Activated CD8-positive, alpha-beta memory T cell treated with anti-CD3 and anti-CD28 coated beads, Interleukin-2, amount 10 ng/mL, durations not matched to agents 7 days and 5 days (primary cell): ENCODE measurements around the gene DISP2. TPM values are rescaled to one million over a fixed set of nuclear protein-coding genes. Genes with fewer than 3 reads are reported as not detected.

Experiments used
- ATAC-seq: fragments of 150-1000 bp; cut with Tn5 transposase; one replicate; pipeline ENCODE4 v1.10.0; 2021; ENCODE audit warnings: moderate library complexity
- CTCF ChIA-PET: fragments of 350-600 bp; sonication (Branson Sonifier 250); formaldehyde crosslinking; loops from one replicate; lab custom pipeline; 2021; ENCODE audit warnings: antibody characterized with exemption; lab: Charles Lee
- DNase-seq: peaks from one replicate; pipeline ENCODE4 v3.0.0-alpha.2; 2020
- H3K27ac Mint-ChIP-seq: one replicate; pipeline ENCODE4 v1.8.0; 2021; ENCODE audit warnings: mild to moderate bottlenecking, mixed read lengths
- H3K27me3 Mint-ChIP-seq: one replicate; pipeline ENCODE4 v1.8.0; 2021; ENCODE audit warnings: mixed read lengths
- H3K36me3 Mint-ChIP-seq: one replicate; pipeline ENCODE4 v1.8.0; 2021; ENCODE audit warnings: mild to moderate bottlenecking, mixed read lengths
- H3K4me1 Mint-ChIP-seq: one replicate; pipeline ENCODE4 v1.8.0; 2021; ENCODE audit warnings: mixed read lengths
- H3K4me3 Mint-ChIP-seq: one replicate; pipeline ENCODE4 v1.8.0; 2021; ENCODE audit warnings: mild to moderate bottlenecking, moderate library complexity, mixed read lengths
- H3K9me3 Mint-ChIP-seq: one replicate; pipeline ENCODE4 v1.8.0; 2022; ENCODE audit warnings: low read depth, mixed read lengths
- total RNA-seq, 2 experiments: library from RNA; stranded (reverse); gene quantifications; one replicate each; pipeline ENCODE4 v1.2.3, GENCODE V29; 2021

The DISP2 gene
- total RNA-seq, 2 experiments from 2014 or later, result 0.23 to 0.37 TPM

DNA sequence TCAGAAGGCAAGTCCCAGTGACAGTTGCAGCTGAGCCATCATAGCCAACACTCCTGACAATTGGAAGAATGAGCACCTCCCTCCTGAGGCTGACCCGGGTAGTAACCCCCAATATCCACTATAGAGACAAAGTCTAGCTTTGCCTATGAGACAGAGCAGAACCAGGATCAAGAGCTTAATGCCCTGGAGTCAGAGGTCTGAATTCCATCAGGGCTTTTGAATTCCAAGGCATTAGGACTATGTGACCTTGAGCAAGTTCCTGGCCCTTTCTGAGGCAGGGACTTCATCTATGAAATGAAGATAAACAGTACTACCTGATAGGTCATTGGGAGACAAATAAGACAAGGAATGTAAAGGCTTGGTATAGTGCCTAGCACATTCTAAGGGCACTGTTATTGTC is 37.6 kb upstream of the DISP2 start:
- Mint-ChIP-seq H3K36me3 (no peaks in the 10 kb centered on the region), H3K27me3 (peaks cover 23% of the 10 kb centered on the region), H3K9me3 (no peaks in the 10 kb centered on the region), H3K4me1 (peaks cover 26% of the 10 kb centered on the region), H3K27ac (no peak overlapping the region), H3K4me3 (no peak overlapping the region)
- CTCF ChIA-PET, result interaction anchor here (1.7 to 17.8 kb wide), 8 partner anchors 8 to 103 kb away, joined by 3 to 317 read pairs (median 10); partner anchors contain the start of genes CCDC9B and PLCB2
- no peak for ATAC-seq
- DNase-seq, result no peak

DNA sequence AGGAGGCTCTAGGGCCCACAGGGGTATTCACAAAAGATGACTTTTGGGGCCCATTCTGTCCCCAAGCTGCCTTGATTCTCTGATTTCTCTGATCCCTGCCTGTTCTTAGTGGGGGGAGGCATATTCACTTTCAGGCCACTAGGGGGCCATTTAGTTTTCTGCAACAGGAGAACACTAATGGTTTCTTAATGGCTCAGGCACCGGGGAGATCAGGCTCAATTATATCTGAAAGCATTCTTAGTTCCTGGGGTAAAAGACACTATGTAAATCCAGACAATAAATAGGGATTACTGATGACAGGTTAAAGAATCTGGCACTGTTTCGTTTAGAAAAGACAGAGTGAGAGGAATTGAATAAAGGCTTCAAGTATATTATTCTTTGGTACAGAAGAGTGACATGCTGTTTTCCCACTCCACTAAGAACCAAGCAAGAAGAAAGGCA is 37.1 kb upstream of the DISP2 start:
- CTCF ChIA-PET, result interaction anchor here (1.0 to 17.8 kb wide), 13 partner anchors 8 to 273 kb away, joined by 3 to 317 read pairs (median 8); partner anchors contain the start of genes CCDC9B and PLCB2
- H3K9me3 Mint-ChIP-seq, result no peaks in the 10 kb centered on the region
- H3K27ac Mint-ChIP-seq, result no peak overlapping the region
- peaks cover 26% of the 10 kb centered on the region for H3K4me1 Mint-ChIP-seq
- H3K27me3 Mint-ChIP-seq, result peaks cover 22% of the 10 kb centered on the region
- peak; percentile 75 for DNase-seq
- peaks cover under 1% of the 10 kb centered on the region for H3K36me3 Mint-ChIP-seq
- peak; percentile 24 for ATAC-seq
- no peak overlapping the region for H3K4me3 Mint-ChIP-seq

DNA sequence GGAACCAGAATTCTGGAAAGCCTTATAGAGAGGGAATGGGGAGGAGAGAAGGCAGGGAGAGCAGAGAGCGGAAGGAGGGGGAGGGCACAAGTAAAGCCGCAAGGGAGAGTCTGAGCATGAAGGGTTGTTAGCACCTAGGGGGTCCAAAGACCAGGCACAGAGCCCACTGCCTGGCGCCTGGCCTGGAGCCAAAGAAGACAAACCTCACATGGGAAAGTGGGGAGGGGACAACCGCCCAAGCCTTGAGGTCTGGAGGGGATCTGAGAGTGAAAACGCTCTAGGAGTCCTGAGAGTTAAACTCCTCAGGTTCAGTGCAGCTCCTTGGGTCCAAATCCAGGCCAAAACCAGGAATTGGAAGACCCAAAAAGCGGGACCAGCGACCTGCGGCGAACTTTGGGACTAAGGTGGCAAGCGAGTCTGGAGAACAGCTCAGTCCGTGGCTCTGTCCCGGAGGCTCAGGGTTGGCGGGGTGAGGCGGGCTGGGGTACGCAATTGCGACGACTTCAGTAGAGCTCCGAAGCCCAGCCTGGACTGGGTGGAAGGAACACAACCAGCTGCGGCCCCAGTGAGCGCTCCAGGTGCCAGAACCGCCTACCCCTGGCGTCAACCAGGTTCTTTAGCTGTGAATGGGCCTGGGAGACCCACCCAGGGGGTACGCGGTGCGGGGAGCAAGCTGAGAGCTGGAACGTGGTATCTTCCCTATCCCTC is 35.3 kb upstream of the DISP2 start:
- H3K4me3 Mint-ChIP-seq, result peak overlapping the region; percentile 67
- peaks cover 19% of the 10 kb centered on the region for H3K27me3 Mint-ChIP-seq
- CTCF ChIA-PET, result interaction anchor here (0.6 to 17.8 kb wide), 25 partner anchors 9 to 536 kb away, joined by 3 to 317 read pairs (median 3); partner anchors contain the start of genes BAHD1, CCDC9B, DISP2 and PLCB2
- peaks cover 26% of the 10 kb centered on the region for H3K4me1 Mint-ChIP-seq
- no peak overlapping the region for H3K27ac Mint-ChIP-seq
- H3K36me3 Mint-ChIP-seq, result peaks cover 2% of the 10 kb centered on the region
- ATAC-seq (no peak), DNase-seq (no peak)
- no peaks in the 10 kb centered on the region for H3K9me3 Mint-ChIP-seq

DNA sequence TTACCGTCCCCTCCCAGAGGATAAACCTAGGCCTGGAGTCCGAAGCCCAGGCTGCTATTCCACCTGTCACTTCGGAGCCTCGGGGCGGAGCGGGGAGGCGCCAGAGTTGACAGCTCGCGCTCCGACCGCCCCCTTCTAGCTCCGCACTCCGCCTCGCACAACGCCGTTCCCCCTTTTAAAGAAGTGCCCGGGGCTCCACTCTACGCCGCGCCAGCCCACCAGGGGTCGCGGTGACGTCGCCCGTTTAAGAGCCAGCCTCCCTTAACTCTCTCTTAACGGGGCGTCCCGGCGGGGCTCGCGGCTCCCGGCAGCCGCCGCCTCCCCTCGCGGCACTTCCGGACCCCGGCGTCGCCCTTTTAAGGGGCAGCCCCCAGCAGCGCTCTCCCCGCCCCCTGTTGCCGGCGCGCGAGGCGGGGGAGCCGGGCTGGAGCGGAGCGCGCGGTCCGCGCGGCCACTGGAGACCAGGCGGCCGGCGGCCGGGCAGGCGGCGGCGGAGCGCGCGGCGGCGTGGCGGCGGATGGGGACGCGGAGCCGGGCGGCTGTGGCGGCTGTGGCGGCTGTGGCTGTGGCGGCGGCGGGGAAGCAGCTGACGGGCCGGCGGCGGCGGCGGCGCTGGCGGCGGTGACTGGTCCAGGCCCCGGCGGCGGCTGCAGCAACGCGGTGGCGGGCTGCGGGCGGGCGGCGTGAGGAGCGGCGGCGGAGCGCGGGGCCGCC is 34.6 kb upstream of the DISP2 start, which contains the start of gene INAFM2:
TSS of gene INAFM2 (plus strand) at position 454 of the 714 bp plus-strand sequence. CDS start 364 bp downstream, outside the sequence.
- H3K36me3 Mint-ChIP-seq, result peaks cover 2% of the 10 kb centered on the region
- CTCF ChIA-PET, result interaction anchor here (0.6 to 17.8 kb wide), 22 partner anchors 13 to 535 kb away, joined by 3 to 317 read pairs (median 3); partner anchors contain the start of genes BAHD1, CCDC9B, DISP2 and PLCB2
- H3K9me3 Mint-ChIP-seq, result no peaks in the 10 kb centered on the region
- peak within 1 kb of the TSS; percentile 67 for H3K4me3 Mint-ChIP-seq
- H3K27ac Mint-ChIP-seq, result peak within 1 kb of the TSS; percentile 38
- DNase-seq (peak; percentile 93), ATAC-seq (peak; percentile 92)
- peaks cover 16% of the 10 kb centered on the region for H3K27me3 Mint-ChIP-seq
- H3K4me1 Mint-ChIP-seq, result peaks cover 28% of the 10 kb centered on the region

DNA sequence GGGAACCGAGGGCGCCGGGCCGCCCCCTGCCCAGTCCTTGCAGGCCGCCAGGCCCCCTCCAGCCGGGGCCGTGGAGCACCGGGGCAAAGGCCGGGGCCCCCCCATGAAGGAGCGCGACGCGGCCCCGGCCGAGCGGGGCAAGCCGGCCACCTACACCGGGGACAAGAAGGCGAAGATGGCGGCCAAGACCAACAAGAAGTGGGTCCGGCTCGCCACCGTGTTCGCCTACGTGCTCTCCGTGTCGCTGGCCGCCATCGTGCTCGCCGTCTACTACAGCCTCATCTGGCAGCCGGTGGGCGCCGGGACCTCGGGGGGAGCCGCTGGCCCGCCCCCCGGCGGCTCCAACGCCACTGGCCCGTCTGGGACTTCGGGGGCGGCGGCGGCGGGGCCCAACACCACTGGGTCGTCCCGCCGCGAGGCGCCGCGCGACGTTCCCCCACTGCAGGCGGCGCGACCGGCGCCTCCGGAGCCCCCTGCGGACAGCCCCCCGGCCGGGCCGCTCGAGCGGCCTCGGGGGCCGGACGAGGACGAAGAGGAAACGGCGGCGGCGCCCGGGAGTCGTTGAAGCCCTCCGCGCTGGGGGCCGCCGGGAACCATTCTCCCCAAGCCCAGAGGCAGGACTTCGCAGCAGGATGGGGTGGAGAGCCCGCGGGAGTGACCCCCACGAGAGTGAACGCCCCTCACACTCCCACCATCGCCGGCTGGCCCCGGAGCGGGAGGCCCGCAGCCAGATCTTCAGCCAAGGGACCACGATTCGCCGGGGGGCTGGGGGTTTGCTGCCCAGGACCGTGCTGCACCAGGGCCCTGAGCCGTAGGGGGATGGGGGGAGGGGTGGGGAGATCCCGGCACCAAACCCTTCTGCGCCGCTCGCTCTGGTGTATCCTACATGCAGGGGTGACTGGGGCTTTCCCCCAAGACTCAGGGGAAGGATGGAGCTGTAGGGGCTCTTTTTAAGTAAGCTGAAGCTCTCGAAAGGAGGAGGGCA is 33.8 kb upstream of the DISP2 start:
- CTCF ChIA-PET, result interaction anchor here (1.3 to 17.8 kb wide), 11 partner anchors 10 to 99 kb away, joined by 4 to 317 read pairs (median 17); partner anchors contain the start of genes CCDC9B and PLCB2
- Mint-ChIP-seq H3K4me1 (peaks cover 35% of the 10 kb centered on the region), H3K27ac (no peak overlapping the region), H3K9me3 (no peaks in the 10 kb centered on the region), H3K4me3 (peak overlapping the region; percentile 61), H3K27me3 (peaks cover 16% of the 10 kb centered on the region), H3K36me3 (peaks cover 2% of the 10 kb centered on the region)
- ATAC-seq (peak; percentile 2), DNase-seq (no peak)

DNA sequence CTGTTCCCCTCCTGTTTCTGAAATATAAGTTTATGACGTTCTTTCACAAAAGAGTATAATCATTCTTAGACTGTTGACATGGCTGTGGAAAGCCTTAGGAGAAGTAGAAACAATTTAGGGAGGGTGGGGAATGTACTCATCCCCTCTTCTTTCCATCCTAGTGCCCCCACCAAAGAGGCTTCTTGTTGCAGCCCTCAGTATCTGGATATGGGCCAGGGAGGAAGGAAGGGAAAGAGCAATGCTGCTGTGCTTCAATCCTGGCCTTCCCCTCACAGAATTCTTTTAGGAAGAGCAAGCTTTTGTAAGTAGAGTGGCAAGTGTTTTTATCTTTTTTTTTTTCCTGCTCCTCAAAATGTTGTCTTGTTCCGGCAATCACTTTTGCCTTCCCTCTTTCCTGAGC is 32.8 kb upstream of the DISP2 start:
- DNase-seq (no peak), ATAC-seq (no peak)
- H3K4me1 Mint-ChIP-seq, result peaks cover 35% of the 10 kb centered on the region
- peaks cover 2% of the 10 kb centered on the region for H3K36me3 Mint-ChIP-seq
- H3K4me3 Mint-ChIP-seq, result peak overlapping the region; percentile 61
- H3K9me3 Mint-ChIP-seq, result no peaks in the 10 kb centered on the region
- peaks cover 12% of the 10 kb centered on the region for H3K27me3 Mint-ChIP-seq
- H3K27ac Mint-ChIP-seq, result no peak overlapping the region
- CTCF ChIA-PET, result interaction anchor here (1.3 to 7.8 kb wide), 8 partner anchors 9 to 265 kb away, joined by 4 to 158 read pairs (median 9); partner anchors contain the start of genes CCDC9B and PLCB2

DNA sequence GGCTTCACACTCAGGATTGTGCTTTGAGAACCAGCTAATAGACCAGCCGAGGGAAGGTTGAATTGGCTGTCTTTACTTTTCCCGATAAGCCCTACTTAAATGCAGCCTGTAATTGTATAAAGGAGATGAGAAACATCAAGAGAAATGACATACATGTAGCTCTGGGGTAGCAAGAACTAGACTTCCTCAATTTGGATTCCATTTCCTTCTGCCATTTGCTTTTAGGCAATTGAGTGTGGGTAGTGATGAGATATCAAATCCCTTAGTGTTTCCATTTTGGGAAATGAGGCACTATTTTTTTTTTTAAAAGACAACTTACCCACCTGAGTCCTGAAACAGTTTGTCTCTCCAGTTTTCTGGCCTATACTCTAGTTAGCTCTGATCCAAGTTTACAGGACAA is 32.3 kb upstream of the DISP2 start:
- Mint-ChIP-seq H3K27ac (no peak overlapping the region), H3K4me1 (peaks cover 35% of the 10 kb centered on the region), H3K4me3 (no peak overlapping the region), H3K9me3 (no peaks in the 10 kb centered on the region), H3K36me3 (peaks cover 2% of the 10 kb centered on the region), H3K27me3 (peaks cover 11% of the 10 kb centered on the region)
- no peak for ATAC-seq
- CTCF ChIA-PET, result interaction anchor here (0.5 to 7.8 kb wide), 10 partner anchors 8 to 265 kb away, joined by 3 to 158 read pairs (median 7); partner anchors contain the start of genes BAHD1, CCDC9B and PLCB2
- no peak for DNase-seq

DNA sequence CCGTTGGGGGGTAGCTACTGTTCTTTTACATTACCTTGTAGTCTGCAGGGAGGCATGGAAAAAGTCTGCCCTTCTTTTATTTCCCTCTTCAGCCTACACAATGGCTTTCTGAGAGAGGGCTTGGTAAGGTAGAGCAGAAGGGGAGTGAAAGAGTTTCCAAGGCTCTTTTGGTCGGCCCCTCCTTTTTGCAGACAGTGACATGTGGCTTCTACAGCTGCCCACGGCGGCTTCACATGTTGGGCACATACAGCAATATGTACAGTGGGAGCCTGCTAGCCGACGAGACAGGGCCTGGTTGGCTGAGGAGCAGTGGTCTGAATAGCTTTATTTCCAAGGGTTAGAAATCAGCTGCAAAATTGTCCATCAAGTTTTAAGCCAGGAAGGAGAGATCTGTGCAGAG is 30.6 kb upstream of the DISP2 start:
- no peak overlapping the region for H3K27ac Mint-ChIP-seq
- no peaks in the 10 kb centered on the region for H3K9me3 Mint-ChIP-seq
- H3K4me3 Mint-ChIP-seq, result no peak overlapping the region
- DNase-seq (no peak), ATAC-seq (no peak)
- CTCF ChIA-PET, result interaction anchor here (1.4 to 7.8 kb wide), 6 partner anchors 8 to 53 kb away, joined by 3 to 158 read pairs (median 16); partner anchors contain the start of genes CCDC9B and PLCB2
- peaks cover 11% of the 10 kb centered on the region for H3K27me3 Mint-ChIP-seq
- H3K36me3 Mint-ChIP-seq, result peaks cover 2% of the 10 kb centered on the region
- peaks cover 21% of the 10 kb centered on the region for H3K4me1 Mint-ChIP-seq

DNA sequence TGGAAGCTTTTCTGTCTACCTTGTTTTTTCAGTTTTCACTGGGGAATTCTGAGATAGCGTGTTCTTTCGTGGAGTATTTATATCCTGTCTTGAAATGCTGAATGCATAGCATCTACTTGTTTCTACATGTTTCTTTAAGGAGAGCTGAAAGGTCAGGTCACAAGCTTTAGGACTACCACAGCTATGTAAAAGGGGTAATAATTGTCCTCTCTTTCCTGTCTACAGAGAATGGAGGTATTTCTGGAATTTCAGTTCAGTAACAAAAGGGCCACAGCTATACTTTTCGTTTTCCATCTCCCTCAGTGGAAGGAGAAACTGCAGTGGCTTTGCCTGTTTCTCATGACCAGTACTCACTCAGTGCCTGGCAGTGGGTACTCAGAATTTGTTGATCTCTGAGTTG is 29.8 kb upstream of the DISP2 start:
- ATAC-seq, result no peak
- peaks cover 2% of the 10 kb centered on the region for H3K36me3 Mint-ChIP-seq

DNA sequence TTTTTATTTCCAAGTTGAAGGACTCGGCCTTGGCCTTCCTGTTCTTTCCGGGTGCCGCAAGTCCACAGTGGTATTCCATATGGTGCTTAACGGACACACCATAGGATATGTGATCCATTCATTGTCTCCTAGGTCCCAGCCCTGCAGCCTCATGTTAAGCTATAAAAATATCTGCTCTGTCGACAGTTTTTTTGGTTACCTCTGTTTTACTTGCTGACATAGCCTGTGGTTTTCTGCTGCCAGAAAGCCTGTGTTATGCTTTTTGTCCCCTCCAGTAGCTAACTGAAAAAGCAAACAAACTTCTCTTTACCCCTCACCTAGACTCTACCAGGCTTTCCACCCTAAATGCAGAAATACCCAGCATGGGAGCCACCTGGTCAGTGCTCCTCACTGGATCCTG is 29.3 kb upstream of the DISP2 start:
- Mint-ChIP-seq H3K27ac (no peak overlapping the region), H3K4me3 (no peak overlapping the region), H3K36me3 (peaks cover 2% of the 10 kb centered on the region), H3K9me3 (no peaks in the 10 kb centered on the region), H3K27me3 (peaks cover 11% of the 10 kb centered on the region), H3K4me1 (peaks cover 14% of the 10 kb centered on the region)
- CTCF ChIA-PET, result interaction anchor here (1.0 to 7.8 kb wide), 8 partner anchors 9 to 94 kb away, joined by 3 to 158 read pairs (median 10); partner anchors contain the start of genes CCDC9B and PLCB2
- no peak for DNase-seq
- ATAC-seq, result no peak

More for the DNA sequence above, 29.8 kb upstream of the DISP2 start:
- Mint-ChIP-seq H3K4me1 (peaks cover 15% of the 10 kb centered on the region), H3K27ac (no peak overlapping the region), H3K4me3 (no peak overlapping the region), H3K9me3 (no peaks in the 10 kb centered on the region), H3K27me3 (peaks cover 11% of the 10 kb centered on the region)
- no peak for DNase-seq
- CTCF ChIA-PET, result interaction anchor here (1.6 to 7.8 kb wide), 5 partner anchors 9 to 94 kb away, joined by 5 to 158 read pairs (median 11); partner anchors contain the start of genes CCDC9B and PLCB2

DNA sequence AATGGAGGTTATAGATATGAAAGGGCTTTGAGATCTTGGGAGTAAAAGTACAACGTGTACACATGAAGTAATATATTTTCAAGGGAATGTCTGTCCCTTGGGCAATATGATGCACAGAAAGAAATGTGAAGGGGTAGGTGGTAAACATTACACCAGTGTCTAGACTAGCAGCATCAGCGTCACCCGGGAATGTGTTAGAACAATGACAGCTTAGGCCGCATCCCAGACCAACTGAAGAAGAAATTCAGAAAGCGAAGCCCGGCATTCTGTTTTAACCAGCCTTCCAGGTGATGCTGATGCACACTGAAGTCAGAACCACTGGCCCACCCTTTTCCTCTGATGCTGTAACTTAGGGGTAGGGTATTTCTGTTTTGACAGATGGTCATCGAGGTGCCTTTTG is 28.2 kb upstream of the DISP2 start:
- H3K36me3 Mint-ChIP-seq, result peaks cover 2% of the 10 kb centered on the region
- CTCF ChIA-PET, result interaction anchor here (1.1 to 7.8 kb wide), 5 partner anchors 10 to 55 kb away, joined by 3 to 158 read pairs (median 10); partner anchors contain the start of gene CCDC9B

More for the DNA sequence above, 28.2 kb upstream of the DISP2 start:
- Mint-ChIP-seq H3K27me3 (peaks cover 11% of the 10 kb centered on the region), H3K27ac (no peak overlapping the region), H3K9me3 (no peaks in the 10 kb centered on the region), H3K4me1 (peaks cover 17% of the 10 kb centered on the region), H3K4me3 (no peak overlapping the region)
- no peak for ATAC-seq
- no peak for DNase-seq
